ENCODE data around the gene SP110.
"Not testable (repeated sequence)": the region's sequence is repeated elsewhere in the genome, so short reads cannot be mapped to it uniquely, and the experiment has no call there.

Gene SP110

GRCh38 chr2:230127195-230127594 is 92.6 kb downstream of the SP110 start:
- DNase-seq (ENCODE audit: low read depth in 2 of 2) = no peak

- DNase-seq (ENCODE audit: low read depth in 2 of 2) = no peak
Measured at GRCh38 chr2:230124757-230125431, 94.9 kb downstream of the SP110 start.

- DNase-seq (ENCODE audit: low read depth in 2 of 2) = no peak
Measured at GRCh38 chr2:230124235-230124634, 95.5 kb downstream of the SP110 start.

- DNase-seq (ENCODE audit: low read depth in 2 of 2) = not testable (repeated sequence)
Measured at GRCh38 chr2:230120376-230120775, 99.4 kb downstream of the SP110 start.

- DNase-seq (ENCODE audit: low read depth in 2 of 2) = not testable (repeated sequence)
Measured at GRCh38 chr2:230119827-230120226, 100.0 kb downstream of the SP110 start.
